ENCODE data around the gene ATF6. TPM values are rescaled to one million over a fixed set of nuclear protein-coding genes. Genes with fewer than 3 reads are reported as not detected.

ATF6 gene
- polyA plus RNA-seq, 2 of the 4 experiments (the other 2 are of a cell fraction): 8.6 to 28.0 TPM

DNA sequence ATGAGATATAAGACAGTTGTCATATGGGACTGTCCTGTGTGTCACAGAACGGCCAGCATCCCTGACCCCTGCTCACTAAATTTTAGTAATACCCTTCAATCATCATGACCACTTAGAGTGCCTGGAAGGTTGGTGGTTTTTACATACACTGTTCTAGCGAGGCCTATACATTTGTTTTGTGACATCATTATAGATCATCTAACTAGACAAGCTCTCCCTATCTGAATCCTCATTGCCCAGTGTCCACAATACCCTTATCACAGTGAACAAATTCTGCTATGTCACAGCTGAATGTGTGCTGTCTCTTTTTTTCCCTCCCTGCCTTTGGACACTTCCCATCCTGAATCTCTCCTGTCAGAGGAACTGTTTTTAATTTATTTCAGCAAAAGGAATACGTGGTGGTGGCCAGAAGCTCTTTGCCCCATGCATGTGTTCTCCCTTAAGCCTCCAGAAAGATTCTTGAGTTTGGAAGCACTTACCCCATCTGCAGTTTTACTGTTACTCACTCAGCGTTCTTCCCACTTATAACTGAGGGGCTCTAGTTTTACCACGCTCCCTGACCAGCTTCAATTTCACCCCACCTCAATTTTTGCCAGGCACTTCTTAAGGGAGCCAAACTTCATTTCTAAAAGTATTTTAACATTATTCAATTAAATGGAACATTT, 187.3 kb downstream of the ATF6 start:
- CTCF ChIA-PET: interaction anchor here (1.5 kb wide), 1 partner anchor 8 kb away, joined by 3 read pairs; no protein-coding TSS in a partner anchor
- no peak overlapping the region for H3K4me2 ChIP-seq
- no peak for FAIRE-seq
- DNase-seq (ENCODE audit: low read depth in 1 of 2, low spot score in 1 of 2): no peak
- no peak overlapping the region for H3K27ac ChIP-seq
- no peaks in the 10 kb centered on the region for H3K9me3 ChIP-seq
- ATAC-seq: no peak
- H3K4me3 ChIP-seq: no peak overlapping the region
- peaks cover 10% of the 10 kb centered on the region for H3K4me1 ChIP-seq
- TF ChIP-seq ZNF302 (CRISPR knock-in tag; IDR thresholded peaks at IDR 0.05) (no peak), RAD21 (conservative IDR thresholded peaks at IDR 0.05 in 1 of 2, IDR thresholded peaks at IDR 0.05 in 1 of 2) (no peak), CBX2 (IDR thresholded peaks at IDR 0.05; ENCODE audit: borderline replicate concordance, low read depth) (no peak), MYC (IDR thresholded peaks at IDR 0.05; ENCODE audit: borderline replicate concordance, low read length) (no peak), TP53 (CRISPR knock-in tag; IDR thresholded peaks at IDR 0.05) (no peak), POLR2AphosphoS2 (conservative IDR thresholded peaks at IDR 0.05; ENCODE audit: low read length) (no peak), ESRRA (IDR thresholded peaks at IDR 0.05; ENCODE audit: borderline replicate concordance, low read length) (no peak), FOSL2 (IDR thresholded peaks at IDR 0.05) (no peak), FOSL2 (CRISPR knock-in tag; IDR thresholded peaks at IDR 0.05) (no peak), SMC3 (IDR thresholded peaks at IDR 0.05) (no peak)
- TF ChIP-seq, protein P1, sequence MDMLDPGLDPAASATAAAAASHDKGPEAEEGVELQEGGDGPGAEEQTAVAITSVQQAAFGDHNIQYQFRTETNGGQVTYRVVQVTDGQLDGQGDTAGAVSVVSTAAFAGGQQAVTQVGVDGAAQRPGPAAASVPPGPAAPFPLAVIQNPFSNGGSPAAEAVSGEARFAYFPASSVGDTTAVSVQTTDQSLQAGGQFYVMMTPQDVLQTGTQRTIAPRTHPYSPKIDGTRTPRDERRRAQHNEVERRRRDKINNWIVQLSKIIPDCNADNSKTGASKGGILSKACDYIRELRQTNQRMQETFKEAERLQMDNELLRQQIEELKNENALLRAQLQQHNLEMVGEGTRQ (IDR thresholded peaks at IDR 0.05): no peak
- POLR2A ChIA-PET: no interaction called here
- 86% methylated on average over 5 of the region's 5 CpGs for WGBS (ENCODE audit: missing lambda C conversion rate)

DNA sequence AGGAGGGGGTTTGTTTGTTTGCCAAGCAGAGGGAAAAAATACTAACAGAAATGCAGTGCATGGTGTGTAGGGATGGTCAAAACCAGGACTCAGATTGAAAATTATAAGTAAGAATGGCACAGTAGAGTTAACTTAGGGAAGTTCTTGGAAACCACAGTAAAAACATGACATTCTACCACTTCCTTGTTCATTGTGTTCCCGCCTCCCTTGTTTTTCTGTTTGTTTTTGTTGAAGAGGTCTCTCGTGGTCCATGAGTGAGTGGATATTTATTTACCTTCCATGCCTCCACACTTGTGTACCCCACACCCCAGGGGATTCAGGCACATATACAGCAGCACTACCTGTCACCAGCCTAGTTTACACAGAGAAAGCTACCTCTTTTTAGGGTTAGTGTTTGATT, 187.9 kb downstream of the ATF6 start:
- H3K27ac ChIP-seq: no peak overlapping the region
- no peaks in the 10 kb centered on the region for H3K9me3 ChIP-seq
- no peak overlapping the region for H3K4me3 ChIP-seq
- FAIRE-seq (no peak), DNase-seq (ENCODE audit: low read depth in 1 of 2, low spot score in 1 of 2) (no peak), ATAC-seq (no peak)
- CTCF ChIA-PET: no interaction called here
- POLR2A ChIA-PET: no interaction called here
- H3K4me1 ChIP-seq: peaks cover 10% of the 10 kb centered on the region
- no peak for TF ChIP-seq ZNF302 (CRISPR knock-in tag; IDR thresholded peaks at IDR 0.05)
- no peak for TF ChIP-seq HOXA7 (CRISPR knock-in tag; IDR thresholded peaks at IDR 0.05)
- no peak for TF ChIP-seq POLR2AphosphoS2 (conservative IDR thresholded peaks at IDR 0.05; ENCODE audit: low read length)
- no peak for TF ChIP-seq CHD4 (IDR thresholded peaks at IDR 0.05; ENCODE audit: borderline replicate concordance)
- no peak for TF ChIP-seq FOSB (CRISPR knock-in tag; IDR thresholded peaks at IDR 0.05)
- no peak for TF ChIP-seq TFCP2L1 (CRISPR knock-in tag; IDR thresholded peaks at IDR 0.05)
- TF ChIP-seq, protein P2, sequence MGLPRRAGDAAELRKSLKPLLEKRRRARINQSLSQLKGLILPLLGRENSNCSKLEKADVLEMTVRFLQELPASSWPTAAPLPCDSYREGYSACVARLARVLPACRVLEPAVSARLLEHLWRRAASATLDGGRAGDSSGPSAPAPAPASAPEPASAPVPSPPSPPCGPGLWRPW (IDR thresholded peaks at IDR 0.05): no peak
- TF ChIP-seq EHMT2 (IDR thresholded peaks at IDR 0.05; ENCODE audit: low read depth): no peak
- TF ChIP-seq, protein P3, sequence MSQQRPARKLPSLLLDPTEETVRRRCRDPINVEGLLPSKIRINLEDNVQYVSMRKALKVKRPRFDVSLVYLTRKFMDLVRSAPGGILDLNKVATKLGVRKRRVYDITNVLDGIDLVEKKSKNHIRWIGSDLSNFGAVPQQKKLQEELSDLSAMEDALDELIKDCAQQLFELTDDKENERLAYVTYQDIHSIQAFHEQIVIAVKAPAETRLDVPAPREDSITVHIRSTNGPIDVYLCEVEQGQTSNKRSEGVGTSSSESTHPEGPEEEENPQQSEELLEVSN (IDR thresholded peaks at IDR 0.05; ENCODE audit: borderline replicate concordance, low read depth): no peak
- no peak for TF ChIP-seq MYC (IDR thresholded peaks at IDR 0.05; ENCODE audit: borderline replicate concordance, low read length)
- TF ChIP-seq MAFK (IDR thresholded peaks at IDR 0.05; ENCODE audit: partially characterized antibody): no peak
- no peak for TF ChIP-seq TP53 (CRISPR knock-in tag; IDR thresholded peaks at IDR 0.05)
- TF ChIP-seq, protein P4, sequence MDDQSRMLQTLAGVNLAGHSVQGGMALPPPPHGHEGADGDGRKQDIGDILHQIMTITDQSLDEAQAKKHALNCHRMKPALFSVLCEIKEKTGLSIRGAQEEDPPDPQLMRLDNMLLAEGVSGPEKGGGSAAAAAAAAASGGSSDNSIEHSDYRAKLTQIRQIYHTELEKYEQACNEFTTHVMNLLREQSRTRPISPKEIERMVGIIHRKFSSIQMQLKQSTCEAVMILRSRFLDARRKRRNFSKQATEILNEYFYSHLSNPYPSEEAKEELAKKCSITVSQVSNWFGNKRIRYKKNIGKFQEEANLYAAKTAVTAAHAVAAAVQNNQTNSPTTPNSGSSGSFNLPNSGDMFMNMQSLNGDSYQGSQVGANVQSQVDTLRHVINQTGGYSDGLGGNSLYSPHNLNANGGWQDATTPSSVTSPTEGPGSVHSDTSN (IDR thresholded peaks at IDR 0.05): no peak
- no peak for TF ChIP-seq ZC3H11A (IDR thresholded peaks at IDR 0.05)
- TF ChIP-seq JUN (IDR thresholded peaks at IDR 0.05): no peak
- TF ChIP-seq GATA3 (IDR thresholded peaks at IDR 0.05; ENCODE audit: borderline replicate concordance): no peak
- WGBS (ENCODE audit: missing lambda C conversion rate): 48% methylated on average over 2 of the region's 2 CpGs
- 0 out of 3 replicates have a peak overlapping the region, but pooled peaks have one; percentile 15 for H3K4me2 ChIP-seq
